CD14-positive monocyte (primary cell): Measurements from ENCODE around the gene PSMB2. TPM values are rescaled to one million over a fixed set of nuclear protein-coding genes. Genes with fewer than 3 reads are reported as not detected.

Experiments
- DNase-seq, 3 donors: peaks; one replicate each; pipeline ENCODE4 v3.0.0-alpha.2; 2011 to 2022
- H2AFZ ChIP-seq: 2 replicates; pipeline ENCODE4 v1.6.0; 2012; ENCODE audit warnings: mild to moderate bottlenecking, low read depth, low read length, inconsistent platforms; ENCODE audit not compliant: insufficient read depth, poor library complexity, severe bottlenecking
- H3K27ac ChIP-seq, 2 donors: 1 replicate in 1 of 2; 2 replicates in 1 of 2; pipeline ENCODE4 v1.5.1; 2012 to 2013; ENCODE audit warnings: low read length in 2 of 2, control low read depth in 1 of 2, inconsistent platforms in 1 of 2, low read depth in 1 of 2, mild to moderate bottlenecking in 1 of 2
- H3K27me3 ChIP-seq, 2 donors: one replicate each; pipeline versions ENCODE4 v1.6.0 to v1.6.1; 2011 to 2013; ENCODE audit warnings: low read length in 2 of 2; ENCODE audit not compliant: control insufficient read depth in 2 of 2, insufficient read depth in 2 of 2
- H3K36me3 ChIP-seq, 2 donors: replicated peaks in 1 of 2; 1 replicate in 1 of 2; 2 replicates in 1 of 2; pipeline versions ENCODE4 v1.5.1 to v1.6.1; 2012 to 2013; ENCODE audit warnings: low read length in 2 of 2, control low read depth in 1 of 2, inconsistent platforms in 1 of 2, mild to moderate bottlenecking in 1 of 2; ENCODE audit not compliant: insufficient read depth in 2 of 2, control insufficient read depth in 1 of 2
- H3K4me1 ChIP-seq, 2 donors: 1 replicate in 1 of 2; 2 replicates in 1 of 2; pipeline versions ENCODE4 v1.5.1 to v1.6.1; 2012 to 2013; ENCODE audit warnings: low read length in 2 of 2, control low read depth in 1 of 2, inconsistent platforms in 1 of 2, mild to moderate bottlenecking in 1 of 2, moderate library complexity in 1 of 2; ENCODE audit not compliant: insufficient read depth in 2 of 2, control insufficient read depth in 1 of 2
- H3K4me2 ChIP-seq: replicated peaks from 2 replicates; pipeline ENCODE3; 2012; ENCODE audit warnings: low read length, moderate library complexity, mild to moderate bottlenecking; ENCODE audit not compliant: poor library complexity, severe bottlenecking; ENCODE audit errors: extremely low read depth
- H3K4me3 ChIP-seq, 3 experiments: fragments of 200-600 bp in 1 of 3; sonication (generic) in 1 of 3; replicated peaks in 1 of 3; 1 replicate in 2 of 3; 2 replicates in 1 of 3; pipeline ENCODE4 v1.5.1; 2011 to 2013; ENCODE audit warnings: low read length in 3 of 3, mild to moderate bottlenecking in 3 of 3, control low read depth in 2 of 3, low read depth in 2 of 3, inconsistent platforms in 1 of 3, moderate library complexity in 1 of 3
- H3K79me2 ChIP-seq: 2 replicates; pipeline ENCODE4 v1.6.0; 2012; ENCODE audit warnings: mild to moderate bottlenecking, control low read depth, inconsistent platforms, low read length, moderate library complexity; ENCODE audit not compliant: insufficient read depth
- H3K9ac ChIP-seq: 2 replicates; pipeline ENCODE4 v1.6.0; 2017; ENCODE audit warnings: low read length, mild to moderate bottlenecking; ENCODE audit not compliant: insufficient read depth, poor library complexity, severe bottlenecking
- H3K9me3 ChIP-seq, 2 donors: replicated peaks in 1 of 2; 1 replicate in 1 of 2; 2 replicates in 1 of 2; pipeline versions ENCODE4 v1.5.1 to v1.6.1; 2012 to 2013; ENCODE audit warnings: low read length in 2 of 2, control low read depth in 1 of 2; ENCODE audit not compliant: control insufficient read depth in 1 of 2, insufficient read depth in 1 of 2
- H4K20me1 ChIP-seq: 2 replicates; pipeline ENCODE4 v1.6.0; 2012; ENCODE audit warnings: mild to moderate bottlenecking, low read length, control low read depth, moderate library complexity; ENCODE audit not compliant: insufficient read depth
- H3K27ac Mint-ChIP-seq, 7 donors: one replicate each; pipeline ENCODE4 v1.8.0; 2020; ENCODE audit warnings: mild to moderate bottlenecking in 7 of 7, mixed read lengths in 7 of 7, moderate library complexity in 6 of 7, inconsistent platforms in 2 of 7
- H3K27me3 Mint-ChIP-seq, 3 donors: one replicate each; pipeline ENCODE4 v1.8.0; 2021 to 2022; ENCODE audit warnings: low read depth in 3 of 3, mild to moderate bottlenecking in 3 of 3, mixed read lengths in 3 of 3, moderate library complexity in 3 of 3, inconsistent platforms in 1 of 3
- H3K36me3 Mint-ChIP-seq, 2 donors: one replicate each; pipeline ENCODE4 v1.8.0; 2020; ENCODE audit warnings: mixed read lengths in 2 of 2, inconsistent platforms in 1 of 2, mild to moderate bottlenecking in 1 of 2
- H3K4me1 Mint-ChIP-seq: one replicate; pipeline ENCODE4 v1.8.0; 2020; ENCODE audit warnings: mild to moderate bottlenecking, mixed read lengths
- H3K4me3 Mint-ChIP-seq, 2 donors: one replicate each; pipeline ENCODE4 v1.8.0; 2020; ENCODE audit warnings: mild to moderate bottlenecking in 2 of 2, mixed read lengths in 2 of 2, moderate library complexity in 1 of 2
- H3K9me3 Mint-ChIP-seq, 7 donors: one replicate each; pipeline ENCODE4 v1.8.0; 2020 to 2022; ENCODE audit warnings: mixed read lengths in 7 of 7, mild to moderate bottlenecking in 6 of 7, moderate library complexity in 6 of 7, inconsistent platforms in 2 of 7
- CTCF ChIP-seq: fragments of 200-600 bp; IDR thresholded peaks from one replicate; pipeline ENCODE4 v1.8.0; 2022; ENCODE audit warnings: antibody characterized with exemption, mild to moderate bottlenecking
- WGBS: methylation state at CpG from one replicate; pipeline ENCODE4 v1.1.5; 2013; ENCODE audit warnings: missing lambda C conversion rate; ENCODE audit not compliant: insufficient coverage; 5-methylcytosine and 5-hydroxymethylcytosine counted together
- intact Hi-C, 2 donors: fragments of 100-400 bp; cut with micrococcal nuclease; formaldehyde crosslinking; loops; one replicate each; pipeline versions ENCODE4 v1.15.0 to v1.15.1; 2023
- polyA plus RNA-seq, 3 donors: library from polyadenylated mRNA; depleted of rRNA in 1 of 3; unstranded in 2 of 3; stranded (reverse) in 1 of 3; fragments of 300-500 nt in 2 of 3; fragments of >200 nt in 1 of 3; fragmentation: Illumina TruSeq in 2 of 3; gene quantifications; 1 replicate in 2 of 3; 2 replicates in 1 of 3; pipeline ENCODE4 v1.2.3, GENCODE V29; 2012 to 2021

PSMB2 gene
- polyA plus RNA-seq, 3 donors, result 27.9 to 84.1 (median 78.6) TPM

GRCh38 chr1:35668506-35668905, 27.2 kb upstream of the PSMB2 start:
- Histone ChIP-seq H3K27me3 (peaks cover 0 to 2% of the 10 kb centered on the region in 2 donors), H3K9me3 (no peaks in the 10 kb centered on the region), H3K36me3 (no peaks in the 10 kb centered on the region), H3K9ac (no peak overlapping the region), H3K4me1 (no peaks in the 10 kb centered on the region), H2AFZ (no peak overlapping the region), H3K79me2 (no peaks in the 10 kb centered on the region), H4K20me1 (no peaks in the 10 kb centered on the region), H3K4me3 (no peak overlapping the region), H3K4me2 (no peak overlapping the region), H3K27ac (no peak overlapping the region)
- no peak for TF ChIP-seq CTCF
- no CpG with 5 or more reads among the region's 5 CpGs for WGBS
- intact Hi-C loops, result no loop called here
- Mint-ChIP-seq H3K36me3 (no peaks in the 10 kb centered on the region), H3K4me3 (no peak overlapping the region), H3K9me3 (peaks cover 0 to 3% (median 0%) of the 10 kb centered on the region in 7 donors), H3K4me1 (no peaks in the 10 kb centered on the region), H3K27me3 (peaks cover 3 to 22% (median 5%) of the 10 kb centered on the region in 3 donors), H3K27ac (no peak overlapping the region)
- no peak for DNase-seq

GRCh38 chr1:35666916-35667315, 25.6 kb upstream of the PSMB2 start:
- Histone ChIP-seq H3K9me3 (no peaks in the 10 kb centered on the region), H3K27ac (no peak overlapping the region), H3K9ac (no peak overlapping the region), H3K27me3 (no peaks in the 10 kb centered on the region), H4K20me1 (no peaks in the 10 kb centered on the region), H2AFZ (no peak overlapping the region), H3K79me2 (no peaks in the 10 kb centered on the region), H3K4me3 (no peak overlapping the region), H3K4me1 (no peaks in the 10 kb centered on the region), H3K4me2 (no peak overlapping the region), H3K36me3 (no peaks in the 10 kb centered on the region)
- Mint-ChIP-seq H3K27ac (no peak overlapping the region), H3K4me3 (no peak overlapping the region), H3K9me3 (peaks cover 0 to 3% (median 0%) of the 10 kb centered on the region in 7 donors), H3K36me3 (no peaks in the 10 kb centered on the region), H3K27me3 (peaks cover 3 to 28% (median 10%) of the 10 kb centered on the region in 3 donors), H3K4me1 (no peaks in the 10 kb centered on the region)
- intact Hi-C loops, result no loop called here
- TF ChIP-seq CTCF, result no peak
- DNase-seq, result no peak
- WGBS, result 60% methylated on average over 1 of the region's 1 CpG
